HG03103 (cell line): Measurements from ENCODE around the gene TRIAP1.
A peak's percentile ranks its signal among the peaks of the same experiment; 100 is the strongest.
"Not testable (repeated sequence)": the region's sequence is repeated elsewhere in the genome, so short reads cannot be mapped to it uniquely, and the experiment has no call there.

Source experiments
- ATAC-seq: cut with Tn5 transposase; IDR thresholded peaks from one replicate; pipeline ENCODE4 v1.9.1; 2021; ENCODE audit warnings: low read depth; ENCODE audit not compliant: unreplicated experiment

Gene TRIAP1

DNA sequence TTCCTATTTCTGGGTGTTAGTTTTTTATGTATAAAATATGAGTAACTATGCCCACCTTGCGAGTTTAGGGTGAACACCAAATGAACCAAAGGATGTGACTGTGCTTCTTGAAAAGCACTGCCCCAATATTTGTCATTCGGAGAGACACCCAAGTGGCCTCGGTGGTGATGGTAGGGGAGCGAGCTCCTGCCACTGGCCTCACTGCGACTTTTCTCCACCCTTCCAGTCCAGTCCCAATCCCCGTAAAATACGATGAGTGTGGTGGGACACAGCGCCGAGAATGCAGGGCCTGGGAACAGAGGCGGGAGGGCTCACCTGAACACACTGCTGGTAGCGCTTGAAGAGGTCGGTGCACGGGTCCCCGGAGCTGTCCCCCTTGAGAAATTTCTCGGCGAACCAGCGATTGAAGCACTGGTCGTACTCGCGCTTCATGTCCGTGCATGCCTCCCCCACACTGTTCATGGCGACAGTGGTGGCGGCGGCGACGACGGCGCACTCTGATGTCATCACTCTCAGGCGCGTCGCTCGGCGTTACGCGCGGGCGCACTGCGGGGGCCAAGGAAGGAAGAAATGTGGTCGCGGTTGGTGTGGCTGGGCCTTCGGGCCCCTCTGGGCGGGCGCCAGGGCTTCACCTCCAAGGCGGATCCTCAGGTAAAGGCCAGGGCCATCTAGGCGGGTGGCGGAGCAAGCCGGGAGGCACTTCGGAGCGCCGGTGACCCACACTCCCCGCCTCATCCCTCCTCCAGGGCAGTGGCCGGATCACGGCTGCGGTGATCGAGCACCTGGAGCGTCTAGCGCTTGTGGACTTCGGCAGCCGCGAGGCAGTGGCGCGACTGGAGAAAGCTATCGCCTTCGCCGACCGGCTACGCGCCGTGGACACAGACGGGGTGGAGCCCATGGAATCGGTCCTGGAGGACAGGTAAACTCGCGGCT is at the start of gene TRIAP1, which contains the start of gene GATC:
TRIAP1 (minus strand) TSS at position 474 of the 933 bp plus-strand sequence; CDS start at position 462, 12 bp downstream.
GATC (plus strand) TSS at position 534 of the 933 bp plus-strand sequence; CDS start at position 571, 37 bp downstream.
- ATAC-seq = peak; percentile 74

DNA sequence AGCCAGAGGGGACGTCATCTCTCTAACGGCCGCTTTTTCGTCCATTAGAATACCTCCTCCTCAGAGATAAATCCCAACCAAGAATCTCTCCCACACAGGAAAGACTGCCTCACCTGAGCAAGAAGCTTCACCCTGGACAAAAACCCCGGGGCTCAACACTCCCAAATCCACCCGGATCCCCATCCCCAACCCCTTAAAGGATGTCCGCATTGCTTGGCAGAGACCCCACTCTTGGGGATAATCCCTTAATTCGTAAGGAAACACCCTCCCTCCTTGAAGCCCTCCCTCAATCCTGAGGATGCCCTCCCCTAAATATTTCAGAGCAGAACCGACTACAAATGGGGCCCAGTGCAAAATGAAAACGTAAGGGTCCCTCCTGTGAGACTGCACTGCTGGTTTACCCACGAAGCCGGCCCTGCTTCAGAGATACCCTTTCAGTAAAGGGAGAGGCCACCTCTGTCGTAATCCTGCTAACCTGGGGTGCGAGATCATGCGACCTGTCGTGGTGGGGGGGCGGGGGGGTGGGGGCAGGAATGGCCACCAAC is 49.1 kb upstream of the TRIAP1 start:
- ATAC-seq = no peak

- ATAC-seq = no peak
Observed at GRCh38 chr12:120490833-120491512, 44.8 kb upstream of the TRIAP1 start.

- ATAC-seq = no peak
Observed at GRCh38 chr12:120490325-120490724, 44.1 kb upstream of the TRIAP1 start.

DNA sequence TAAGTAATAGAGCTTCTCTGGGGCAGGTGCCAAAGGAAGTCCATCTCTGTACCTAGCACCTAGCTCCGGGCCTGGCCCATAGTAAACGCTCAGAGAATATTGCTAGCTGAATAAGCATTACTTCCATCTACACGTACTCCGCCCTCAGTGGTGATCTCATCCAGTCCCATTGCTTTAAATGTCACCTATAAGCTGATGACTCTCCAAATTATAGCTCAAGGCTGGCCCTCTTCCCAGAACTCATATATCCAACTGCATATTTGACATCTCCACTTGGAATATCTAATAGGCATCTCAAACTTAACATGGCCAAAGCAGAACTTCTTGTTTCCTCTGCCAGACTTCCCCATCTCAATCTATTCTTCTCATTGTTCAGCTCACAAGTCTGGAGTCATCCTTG is 42.8 kb upstream of the TRIAP1 start:
- ATAC-seq = no peak

- ATAC-seq = no peak
Observed at GRCh38 chr12:120488057-120488640, 42.0 kb upstream of the TRIAP1 start.

DNA sequence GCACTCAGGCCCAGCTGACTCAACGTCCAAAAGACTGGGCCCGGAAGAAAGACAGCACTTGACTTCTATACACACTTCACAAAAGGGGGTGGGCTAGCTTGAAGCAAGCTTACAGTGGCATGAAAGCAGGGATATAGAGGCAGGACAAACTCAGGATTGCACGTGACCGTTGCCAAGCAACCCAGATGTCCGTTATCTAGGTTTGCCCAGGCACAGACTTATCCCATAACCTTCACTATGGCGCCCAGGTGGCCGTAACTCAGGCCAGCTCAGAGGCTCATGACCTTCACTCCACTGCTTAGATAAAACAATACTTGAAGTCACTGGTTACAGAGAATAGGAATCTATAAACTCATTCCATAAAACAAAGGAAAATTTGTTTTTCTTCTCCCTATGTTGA is 41.4 kb upstream of the TRIAP1 start:
- ATAC-seq = not testable (repeated sequence)

GRCh38 chr12:120485961-120486881 is 40.0 kb upstream of the TRIAP1 start:
- ATAC-seq = no peak

DNA sequence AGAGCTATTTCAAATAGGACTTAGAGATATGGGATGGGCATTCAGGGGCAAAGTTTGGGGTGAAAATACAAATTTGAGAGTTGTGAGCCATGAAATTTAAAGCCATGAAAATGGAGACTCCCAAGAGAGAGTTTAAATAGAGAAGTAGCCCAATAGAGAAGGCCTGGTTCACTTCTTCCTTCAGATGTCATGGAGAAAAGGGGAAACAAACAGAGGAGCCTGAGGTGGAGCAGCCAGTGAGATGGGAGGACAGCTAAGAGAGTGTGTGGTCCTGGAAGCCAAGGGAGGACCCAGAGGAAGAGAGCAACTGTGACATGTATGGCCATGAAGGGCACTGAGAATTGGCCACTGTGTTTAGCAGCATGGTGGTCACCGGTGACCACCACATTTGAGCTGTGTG is 37.4 kb upstream of the TRIAP1 start:
- ATAC-seq = no peak

GRCh38 chr12:120481022-120481767 is 35.0 kb upstream of the TRIAP1 start:
- ATAC-seq = no peak

DNA sequence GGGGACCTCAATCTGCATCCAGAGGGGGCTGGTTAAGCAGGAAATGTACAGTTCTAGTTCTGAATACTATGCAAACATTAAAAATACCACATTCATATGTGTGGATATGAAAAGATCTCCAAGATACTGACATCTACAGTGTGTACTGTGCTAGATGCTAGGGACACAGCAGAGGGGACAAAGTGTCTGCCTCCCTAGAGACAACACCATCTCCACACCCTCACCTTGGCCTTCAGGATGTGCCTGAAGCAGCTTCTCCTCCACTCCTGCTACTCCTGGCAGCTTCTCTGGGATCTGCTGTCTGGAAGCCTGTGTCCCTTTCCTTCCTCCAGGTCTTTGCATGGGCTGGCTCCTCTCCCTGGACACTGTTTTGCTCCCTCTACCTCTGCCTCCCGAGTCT is 34.0 kb upstream of the TRIAP1 start:
- no peak for ATAC-seq

DNA sequence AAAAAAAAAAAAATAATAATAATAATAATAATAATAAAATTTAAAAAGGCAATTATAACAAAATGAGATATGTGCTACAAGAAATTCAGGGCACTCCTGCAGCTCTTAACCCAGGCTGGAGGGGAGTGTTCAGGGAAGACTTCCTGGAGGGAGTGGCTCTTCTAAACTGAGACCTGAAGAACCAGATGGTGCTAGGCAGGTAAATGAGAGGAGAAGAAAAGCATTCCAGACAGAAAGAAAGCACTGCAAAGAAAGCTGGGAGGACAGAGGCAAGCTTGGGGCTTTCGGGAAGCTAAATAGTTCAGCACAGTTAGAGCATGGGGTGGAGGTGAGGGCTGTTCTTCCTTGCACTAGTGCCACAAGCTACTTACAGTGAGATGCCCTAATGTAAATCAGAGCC is 33.3 kb upstream of the TRIAP1 start:
- ATAC-seq = no peak

DNA sequence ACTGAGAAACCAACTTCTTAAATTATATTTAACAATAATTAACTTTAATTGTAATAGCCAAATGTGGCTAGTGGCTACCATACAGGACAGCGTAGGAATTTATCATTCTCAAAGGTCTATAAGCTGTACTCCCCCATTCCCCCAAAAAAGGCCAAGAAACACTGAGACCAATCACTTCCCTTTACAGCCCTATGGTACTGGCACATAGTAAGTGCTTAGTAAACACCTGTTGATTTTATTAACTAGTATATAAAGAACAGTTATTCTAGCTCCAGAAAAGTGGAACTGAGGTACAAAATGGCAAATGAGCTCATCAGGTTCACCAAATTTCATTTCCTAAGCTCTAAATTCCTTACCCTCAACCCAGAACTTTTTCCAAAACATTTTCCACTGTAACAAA is 29.5 kb upstream of the TRIAP1 start:
- ATAC-seq = no peak

GRCh38 chr12:120474616-120474960 is 28.4 kb upstream of the TRIAP1 start:
- ATAC-seq = no peak

DNA sequence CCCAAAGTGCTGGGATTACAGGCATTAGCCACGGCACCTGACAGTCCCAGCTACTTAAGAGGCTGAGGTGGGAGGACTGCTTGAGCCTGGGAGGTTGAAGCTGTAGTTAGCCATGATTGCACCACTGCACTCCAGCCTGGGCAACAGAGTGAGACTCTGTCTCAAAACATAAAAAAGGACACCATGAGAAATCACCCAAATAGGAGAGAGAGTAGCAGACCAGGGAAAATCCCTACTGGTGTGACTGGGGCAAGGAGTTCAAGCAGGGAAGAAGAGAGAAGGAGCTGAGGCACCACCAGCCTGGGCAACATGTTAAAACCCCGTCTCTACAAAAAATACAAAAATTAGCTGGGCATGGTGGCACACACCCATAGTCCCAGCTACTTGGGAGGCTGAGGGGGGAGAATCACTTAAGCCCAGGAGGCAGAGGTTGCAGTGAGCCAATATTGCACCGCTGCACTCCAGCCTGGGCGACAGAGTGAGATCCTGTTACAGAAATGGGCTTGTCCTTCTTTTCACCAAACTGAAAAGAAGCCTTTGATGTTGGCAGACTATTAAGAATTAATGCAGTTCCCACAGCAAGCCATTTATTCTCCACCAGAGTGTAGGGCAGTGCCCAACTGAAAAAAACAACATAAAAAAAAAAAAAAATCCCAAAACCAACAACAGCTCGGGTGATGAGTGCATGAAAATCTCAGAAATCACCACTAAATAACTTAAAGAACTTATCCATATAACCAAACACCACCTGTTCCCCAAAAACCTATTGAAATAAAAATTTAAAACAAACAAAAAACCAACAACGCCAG is 27.8 kb upstream of the TRIAP1 start:
- no peak for ATAC-seq

DNA sequence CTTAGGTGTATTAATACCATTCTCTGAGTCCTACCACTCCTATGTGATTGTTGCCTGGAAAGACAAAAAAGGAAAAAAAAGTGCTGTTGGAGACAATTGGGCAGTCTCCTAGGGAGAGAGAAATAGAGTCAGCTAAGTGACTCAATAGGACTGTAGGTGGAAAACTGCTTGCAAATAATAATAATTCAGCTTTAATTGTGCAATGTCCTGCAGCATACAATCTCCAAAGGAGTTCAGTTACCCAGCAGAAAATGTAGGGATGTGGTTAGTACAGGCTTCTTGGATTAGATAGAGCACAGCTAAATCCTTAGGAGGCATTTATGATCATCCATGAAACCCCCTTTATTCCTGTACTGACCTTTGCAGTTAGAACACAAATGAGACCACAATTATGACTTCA is 26.3 kb upstream of the TRIAP1 start:
- ATAC-seq = no peak

DNA sequence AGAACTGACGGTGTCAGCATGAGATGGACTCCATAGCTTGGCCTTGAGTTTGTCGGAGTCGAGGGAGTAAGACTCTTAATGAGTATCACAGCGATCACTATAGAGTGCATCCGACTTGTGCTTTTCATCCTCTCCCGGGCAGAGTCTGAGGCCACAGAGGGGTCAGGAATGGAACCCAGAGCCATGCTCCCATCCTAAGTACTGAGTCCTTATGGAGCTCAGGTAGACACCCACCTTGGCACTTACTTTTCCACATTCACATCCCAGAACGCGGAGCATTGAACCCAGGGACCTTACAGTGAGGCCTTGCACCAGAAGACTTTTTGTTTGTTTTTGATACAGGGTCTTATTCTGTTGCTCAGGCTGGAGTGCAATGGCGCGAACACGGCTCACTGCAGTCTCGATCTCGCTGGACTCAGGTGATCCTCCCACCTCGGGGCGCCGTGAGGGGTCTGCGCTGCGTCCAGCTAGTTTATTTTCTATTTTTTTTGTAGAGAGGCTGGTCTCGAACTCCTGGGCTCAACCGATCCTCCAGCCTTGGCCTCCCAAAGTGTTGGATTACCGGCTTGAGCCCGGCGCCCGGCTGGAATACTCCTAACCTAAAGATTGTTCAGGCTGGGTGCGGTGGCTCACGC is 24.1 kb upstream of the TRIAP1 start:
- peak; percentile 3 for ATAC-seq
